Fibroblast of skin of scalp (primary cell): ENCODE measurements around the gene STK4. TPM values are rescaled to one million over a fixed set of nuclear protein-coding genes. Genes with fewer than 3 reads are reported as not detected.

Experiments
- DNase-seq: peaks from one replicate; pipeline ENCODE4 v3.0.0-alpha.2; 2013
- polyA plus RNA-seq, 2 experiments: library from polyadenylated mRNA; unstranded; fragments of 120-200 nt; gene quantifications; one replicate each; pipeline ENCODE4 v1.2.1, GENCODE V29; 2013; ENCODE audit not compliant: insufficient read length in 2 of 2

STK4 gene
- polyA plus RNA-seq (2013, experiment 1 of 2; ENCODE audit: insufficient read length), result 11.0 TPM
- 11.5 TPM for polyA plus RNA-seq (2013, experiment 2 of 2; ENCODE audit: insufficient read length)

GRCh38 chr20:44966030-44966961 is at the start of gene STK4:
Gene STK4 (plus strand): TSS chr20:44966512. CDS start chr20:44966569, 57 bp downstream.
- peak; percentile 93 for DNase-seq

- DNase-seq, result no peak
Observed at GRCh38 chr20:44916586-44916985, 49.7 kb upstream of the STK4 start.

DNA sequence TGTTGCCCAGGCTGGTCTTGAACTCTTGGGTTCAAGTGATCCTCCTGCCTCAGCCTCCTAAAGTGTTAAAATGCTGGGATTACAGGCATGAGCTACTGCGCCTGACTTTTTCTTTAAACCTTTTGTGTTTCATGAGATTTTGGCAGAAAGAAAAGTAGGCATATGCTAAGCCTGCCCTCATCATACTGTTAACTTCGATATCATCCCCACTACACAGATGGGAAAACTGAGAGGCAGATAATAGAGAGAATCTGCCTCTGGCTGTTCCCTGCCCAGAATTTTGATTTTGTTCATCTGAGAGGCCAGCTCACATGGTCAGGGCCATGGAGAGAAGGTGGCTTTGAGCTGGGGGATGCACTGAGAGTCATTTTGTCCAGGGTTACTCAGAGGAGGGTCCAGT is 48.9 kb upstream of the STK4 start:
- no peak for DNase-seq

DNA sequence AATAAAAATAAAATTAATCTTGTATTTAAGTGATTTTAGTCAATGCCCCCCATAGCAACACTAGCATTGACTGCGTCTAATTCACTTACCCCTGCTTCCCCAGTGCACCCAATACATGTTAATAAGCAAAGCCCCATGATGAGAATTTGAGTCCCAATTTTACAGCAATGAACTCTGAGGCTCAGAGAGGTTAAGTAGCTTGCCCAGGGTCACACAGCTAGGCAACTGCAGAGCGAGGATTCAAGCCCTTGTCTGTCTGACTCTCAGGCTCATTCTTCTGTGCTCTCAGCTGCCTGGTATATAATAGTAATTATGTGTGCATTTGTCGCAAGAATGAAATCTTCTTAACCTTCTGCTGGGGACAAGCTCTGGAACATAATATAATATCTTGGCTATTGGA is 48.0 kb upstream of the STK4 start:
- DNase-seq, result no peak

DNA sequence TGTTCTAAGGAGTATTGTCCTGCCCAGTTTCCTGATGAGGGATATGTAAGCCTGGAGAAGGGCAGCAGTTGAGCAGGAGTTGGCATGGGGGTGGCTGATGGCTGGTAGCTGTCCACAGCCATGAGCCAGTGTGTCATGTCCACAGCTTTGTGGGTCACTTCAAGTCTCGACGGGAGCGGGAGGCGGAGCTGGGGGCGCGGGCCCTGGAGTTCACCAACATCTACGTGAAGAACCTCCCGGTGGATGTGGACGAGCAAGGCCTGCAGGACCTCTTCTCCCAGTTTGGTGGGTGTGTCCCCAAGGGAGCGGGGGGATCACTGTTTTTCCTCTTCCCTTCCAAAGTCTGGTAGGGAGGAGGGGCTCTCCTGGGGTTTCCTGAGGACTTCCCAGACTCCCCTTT is 47.6 kb upstream of the STK4 start:
- no peak for DNase-seq

GRCh38 chr20:44921447-44921846 is 44.9 kb upstream of the STK4 start:
- DNase-seq, result no peak

- DNase-seq, result no peak
Observed at GRCh38 chr20:44924541-44924940, 41.8 kb upstream of the STK4 start.

DNA sequence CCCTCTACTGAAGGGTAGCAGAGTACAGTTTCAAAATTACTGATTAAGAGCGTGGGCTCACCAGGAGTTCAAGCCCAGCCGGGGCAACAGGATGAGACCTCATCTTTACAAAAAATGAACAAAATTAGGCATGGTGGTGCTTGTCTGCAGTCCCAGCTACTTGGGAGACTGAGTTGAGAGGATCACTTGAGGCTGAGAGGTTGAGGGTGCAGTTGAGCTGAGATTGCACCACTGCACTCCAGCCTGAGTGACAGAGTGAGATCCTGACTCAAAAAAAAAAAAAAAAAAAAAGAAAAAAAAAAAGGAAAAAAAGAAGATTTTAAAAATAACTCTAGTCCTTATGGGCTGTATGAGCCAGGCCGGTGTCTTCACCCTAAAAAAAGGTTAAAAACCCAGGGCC is 37.7 kb upstream of the STK4 start:
- DNase-seq, result no peak

DNA sequence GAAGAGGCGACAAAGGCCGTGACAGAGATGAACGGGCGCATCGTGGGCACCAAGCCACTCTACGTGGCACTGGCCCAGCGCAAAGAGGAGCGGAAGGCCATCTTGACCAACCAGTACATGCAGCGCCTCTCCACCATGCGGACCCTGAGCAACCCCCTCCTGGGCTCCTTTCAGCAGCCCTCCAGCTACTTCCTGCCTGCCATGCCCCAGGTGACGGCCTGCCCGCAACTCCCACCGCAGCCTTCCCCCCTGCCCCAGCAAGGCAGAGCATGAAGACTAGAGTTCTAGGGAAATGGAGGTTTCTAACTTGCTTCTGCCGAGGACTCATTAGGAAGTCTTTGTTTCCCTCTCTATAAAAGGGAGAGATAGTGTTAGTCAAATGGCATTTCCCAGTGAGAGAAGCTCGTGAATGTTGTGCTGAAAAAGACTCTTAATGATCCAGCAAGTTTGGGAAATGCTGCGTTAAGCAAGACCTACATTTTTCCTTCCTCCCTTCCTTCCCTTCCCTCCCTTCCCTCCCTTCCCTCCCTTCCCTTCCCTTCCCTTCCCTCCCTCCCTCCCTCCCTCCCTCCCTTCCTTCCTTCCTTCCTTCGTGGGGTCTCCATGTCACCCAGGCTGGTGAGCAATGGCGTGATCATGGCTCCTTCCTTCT is 35.7 kb upstream of the STK4 start:
- no peak for DNase-seq

DNA sequence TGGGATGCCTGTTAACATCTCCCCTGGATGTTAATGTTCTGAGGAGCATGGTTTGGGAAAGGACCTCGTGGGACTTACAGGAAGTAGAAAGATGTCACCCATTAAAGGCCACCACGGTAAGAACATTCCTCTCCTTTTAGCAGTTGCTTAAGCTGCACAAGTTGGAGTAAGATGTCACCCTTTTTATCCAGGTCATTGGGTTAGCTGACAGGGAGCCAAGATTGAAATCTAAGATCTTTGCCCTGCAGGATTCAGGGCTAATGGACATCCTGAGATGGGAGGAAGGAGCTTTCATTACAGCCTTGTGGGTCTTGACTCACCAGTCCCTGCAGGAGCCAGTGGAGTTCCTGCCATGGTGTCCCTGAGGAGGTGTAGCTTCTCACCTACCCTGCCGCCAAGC is 34.4 kb upstream of the STK4 start:
- DNase-seq, result no peak

- DNase-seq, result no peak
Observed at GRCh38 chr20:44932916-44933315, 33.4 kb upstream of the STK4 start.

GRCh38 chr20:44936510-44936909 is 29.8 kb upstream of the STK4 start:
- DNase-seq, result no peak

GRCh38 chr20:44938637-44939036 is 27.7 kb upstream of the STK4 start:
- no peak for DNase-seq

GRCh38 chr20:44941120-44941691 is 25.1 kb upstream of the STK4 start:
- no peak for DNase-seq

GRCh38 chr20:44942264-44942973 is 23.9 kb upstream of the STK4 start:
- DNase-seq, result no peak

GRCh38 chr20:44943828-44944227 is 22.5 kb upstream of the STK4 start:
- no peak for DNase-seq

DNA sequence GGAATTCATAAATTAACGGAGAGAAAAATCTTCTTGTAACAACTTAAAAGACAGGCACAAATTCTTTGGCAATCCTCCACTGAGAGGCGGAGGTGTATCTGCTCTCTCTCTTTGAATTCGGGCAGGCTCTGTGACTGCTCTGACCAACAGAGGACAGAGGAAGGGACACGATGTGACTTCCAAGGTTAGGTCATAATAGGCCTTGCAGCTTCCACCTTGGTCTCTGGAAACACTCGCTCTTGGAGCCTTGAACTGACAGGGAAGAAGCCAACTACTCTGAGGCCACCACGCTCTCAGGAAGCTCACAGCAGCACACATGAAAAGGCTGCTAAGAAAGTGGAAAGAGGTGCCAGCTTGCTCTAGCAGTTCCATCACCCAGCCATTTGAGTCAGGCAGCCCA is 21.1 kb upstream of the STK4 start:
- no peak for DNase-seq

DNA sequence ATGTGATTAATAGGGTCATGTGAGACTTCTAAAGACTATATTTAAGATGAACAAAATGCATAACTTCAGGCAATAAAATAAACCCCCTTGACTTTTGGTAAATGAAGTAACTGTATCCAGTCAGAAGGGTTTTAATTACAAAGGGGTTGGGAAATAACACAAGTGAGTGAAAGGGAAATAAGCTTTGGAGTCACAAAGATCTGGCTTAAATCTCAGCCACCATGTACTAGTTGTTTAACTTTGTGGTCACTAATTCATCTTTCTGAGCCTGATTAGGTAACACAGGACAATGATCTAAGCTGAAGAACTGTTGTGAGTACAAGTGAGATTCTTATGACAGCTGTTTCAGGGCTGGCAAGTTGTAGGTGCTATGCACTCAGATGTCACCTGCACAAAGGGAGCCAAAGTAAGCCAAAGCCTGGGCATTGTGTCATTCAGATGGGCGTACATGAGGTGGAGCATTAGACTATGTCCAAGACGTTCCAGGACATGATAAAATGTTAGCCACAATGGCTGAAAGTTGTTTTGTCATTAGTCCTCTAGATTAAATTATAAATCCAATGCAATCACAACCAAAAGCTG is 19.9 kb upstream of the STK4 start:
- DNase-seq, result no peak

DNA sequence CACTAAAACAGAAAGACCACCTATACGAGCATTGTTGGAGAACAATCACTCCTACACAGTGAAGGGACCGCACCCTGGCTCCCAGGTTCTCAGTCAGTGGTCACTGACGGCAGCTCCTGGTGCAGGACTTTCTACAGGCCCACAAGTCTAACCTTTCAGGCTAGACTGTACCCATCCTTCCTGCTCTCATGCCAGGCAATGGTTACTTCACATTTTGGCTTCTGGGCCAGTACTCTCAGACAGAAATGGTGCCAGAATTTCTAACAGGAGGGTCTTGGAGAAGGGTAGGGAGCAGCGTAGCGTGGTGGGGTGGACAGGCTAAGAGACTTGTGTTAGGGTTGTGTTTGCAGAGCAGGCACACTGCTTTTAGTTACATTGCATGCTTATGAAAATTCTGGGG is 18.2 kb upstream of the STK4 start:
- no peak for DNase-seq

DNA sequence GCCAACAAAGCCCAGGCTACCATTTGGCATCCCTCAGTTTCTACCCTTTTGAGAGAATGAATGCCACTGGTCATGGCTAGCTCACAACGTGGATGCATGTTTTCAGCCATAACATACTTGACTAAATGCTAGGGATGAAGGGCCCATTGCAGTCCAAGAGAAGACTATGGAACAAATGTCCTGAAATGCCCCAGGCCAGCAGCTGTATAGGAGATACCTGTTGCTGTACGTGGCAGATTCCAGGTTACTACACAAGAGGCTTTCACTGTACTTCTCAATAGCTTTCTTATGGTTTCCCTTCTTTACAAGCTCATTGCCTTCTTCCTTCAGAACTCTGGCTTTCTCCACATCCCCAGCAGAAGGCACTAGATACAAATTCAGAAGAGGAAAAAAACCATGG is 17.8 kb upstream of the STK4 start:
- DNase-seq, result no peak

DNA sequence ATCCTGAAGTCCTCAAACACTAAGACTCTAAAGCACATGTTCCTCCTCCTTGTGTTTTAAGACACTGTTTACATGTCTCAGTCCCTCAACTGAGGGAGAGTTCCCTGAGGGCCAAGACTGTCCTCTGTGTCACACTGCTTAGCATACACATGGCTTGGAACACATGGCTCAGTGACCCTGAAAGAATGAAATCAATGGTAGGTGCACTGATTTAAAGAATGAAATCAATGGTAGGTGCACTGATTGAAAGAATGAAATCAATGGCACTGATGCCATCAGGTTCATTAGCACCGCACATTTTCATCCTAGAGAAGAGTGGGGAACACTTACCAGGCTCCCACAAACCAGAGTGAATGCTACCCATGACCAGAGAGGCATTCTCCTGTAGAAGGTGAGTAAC is 15.9 kb upstream of the STK4 start:
- DNase-seq, result no peak

DNA sequence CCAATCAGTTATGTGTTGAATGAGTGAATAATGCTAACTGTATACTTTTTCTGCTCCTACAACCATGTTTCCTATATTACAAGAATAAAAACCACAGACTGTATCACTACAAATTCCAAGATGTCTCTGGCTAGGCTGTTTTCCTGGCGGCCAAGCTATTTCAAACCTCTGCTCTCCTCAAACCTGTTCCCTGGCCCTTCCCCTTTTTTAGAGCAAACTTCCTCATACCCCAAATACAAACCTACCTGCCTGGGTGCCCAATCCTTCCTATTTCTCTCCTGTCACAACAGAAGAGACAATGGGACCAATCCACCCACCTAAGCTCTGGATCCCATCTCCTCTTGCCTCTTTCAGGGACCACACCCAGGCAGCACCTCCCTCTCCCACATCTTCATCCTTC is 13.6 kb upstream of the STK4 start:
- DNase-seq, result no peak

- DNase-seq, result no peak
Observed at GRCh38 chr20:44954211-44954610, 12.1 kb upstream of the STK4 start.
